CD4-positive, alpha-beta T cell treated with Interleukin-6 at 100 ng/mL for 8 hours (primary cell): Measurements from ENCODE around the gene MAPK1.
"Not testable (repeated sequence)": the region's sequence is repeated elsewhere in the genome, so short reads cannot be mapped to it uniquely, and the experiment has no call there.

ENCODE experiments used
- DNase-seq: peaks from one replicate; pipeline ENCODE4 v3.0.0-alpha.2; 2020; ENCODE audit warnings: mixed read lengths, low spot score

Gene MAPK1

DNA sequence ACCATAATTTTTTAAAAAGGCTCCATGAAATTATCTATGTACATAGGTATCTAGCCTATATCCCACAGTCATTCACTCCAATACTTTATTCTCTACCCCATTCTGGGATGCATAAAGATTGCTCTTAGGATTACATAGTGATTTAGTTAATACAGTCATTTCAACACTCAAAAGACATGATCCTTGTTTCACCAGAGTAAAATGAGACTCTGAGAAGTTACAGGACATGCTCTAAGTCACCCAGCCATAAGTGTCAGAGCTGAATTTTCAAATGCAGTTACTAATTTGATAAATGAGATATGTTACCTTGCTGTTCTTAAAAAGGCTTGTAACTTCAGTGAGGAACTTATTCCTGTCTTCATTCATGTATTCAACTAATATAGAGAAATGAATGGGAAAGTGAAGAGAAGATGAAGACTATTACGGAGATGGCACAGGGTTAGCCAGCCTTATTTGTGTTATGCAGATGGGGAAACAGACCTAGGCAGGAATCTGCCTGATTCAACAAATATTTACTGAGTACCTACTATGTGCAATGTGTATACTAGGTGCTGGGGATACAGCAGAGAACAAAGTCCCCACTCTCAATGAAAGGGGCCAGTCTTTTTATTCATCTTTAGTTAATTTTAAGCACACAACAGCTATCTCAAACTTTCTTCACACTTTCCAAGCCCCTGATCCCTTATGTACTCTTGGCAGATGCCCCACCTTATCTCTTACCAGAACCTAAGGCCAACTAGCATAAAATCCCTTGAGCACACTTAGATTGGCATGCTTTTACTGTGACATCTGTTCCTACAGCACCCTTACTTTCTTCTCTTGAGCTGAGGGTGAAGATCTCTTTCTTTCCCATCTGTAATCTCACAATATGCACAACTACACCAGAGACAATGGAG, 21.6 kb downstream of the MAPK1 start:
- no peak for DNase-seq

GRCh38 chr22:21842946-21843345, 24.5 kb downstream of the MAPK1 start:
- no peak for DNase-seq

DNA sequence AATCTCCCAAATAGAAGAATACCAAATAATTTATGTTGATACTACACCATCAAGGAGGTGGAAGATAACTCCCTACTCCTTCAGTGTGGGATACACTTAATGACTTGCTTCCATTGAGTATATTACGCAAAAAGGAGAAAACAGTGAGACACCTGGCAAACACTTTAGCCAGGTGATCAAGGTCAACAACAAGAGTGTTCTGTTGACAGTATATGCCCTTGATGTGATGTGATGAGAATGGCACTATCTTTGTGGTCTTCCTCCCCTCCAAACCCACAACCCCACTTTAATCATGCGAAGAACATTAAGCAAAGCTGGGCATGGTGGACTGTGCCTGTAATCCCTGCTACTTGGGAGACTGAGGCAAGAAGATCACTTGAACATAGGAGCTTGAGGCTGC, 26.0 kb downstream of the MAPK1 start:
- DNase-seq = no peak

- DNase-seq = no peak
Observed at GRCh38 chr22:21840236-21840823, 27.1 kb downstream of the MAPK1 start.

DNA sequence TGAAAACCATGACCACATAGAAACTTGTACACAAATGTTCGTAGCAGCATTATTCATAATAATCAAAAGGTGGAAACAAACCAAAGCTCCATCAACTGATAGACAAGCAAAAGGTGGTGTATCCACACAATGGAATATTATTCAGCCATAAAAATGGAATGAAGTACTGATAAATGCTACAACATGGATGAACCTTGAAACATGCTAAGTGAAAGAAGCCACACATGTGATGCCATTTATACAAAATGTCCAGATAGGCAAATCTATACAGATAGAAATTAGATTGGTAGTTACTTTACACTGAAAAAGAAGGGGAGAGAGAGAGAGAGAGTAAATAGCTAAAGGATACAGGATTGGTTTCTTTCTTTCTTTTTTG, 27.7 kb downstream of the MAPK1 start:
- no peak for DNase-seq

GRCh38 chr22:21839104-21839764, 28.2 kb downstream of the MAPK1 start:
- DNase-seq = not testable (repeated sequence)

DNA sequence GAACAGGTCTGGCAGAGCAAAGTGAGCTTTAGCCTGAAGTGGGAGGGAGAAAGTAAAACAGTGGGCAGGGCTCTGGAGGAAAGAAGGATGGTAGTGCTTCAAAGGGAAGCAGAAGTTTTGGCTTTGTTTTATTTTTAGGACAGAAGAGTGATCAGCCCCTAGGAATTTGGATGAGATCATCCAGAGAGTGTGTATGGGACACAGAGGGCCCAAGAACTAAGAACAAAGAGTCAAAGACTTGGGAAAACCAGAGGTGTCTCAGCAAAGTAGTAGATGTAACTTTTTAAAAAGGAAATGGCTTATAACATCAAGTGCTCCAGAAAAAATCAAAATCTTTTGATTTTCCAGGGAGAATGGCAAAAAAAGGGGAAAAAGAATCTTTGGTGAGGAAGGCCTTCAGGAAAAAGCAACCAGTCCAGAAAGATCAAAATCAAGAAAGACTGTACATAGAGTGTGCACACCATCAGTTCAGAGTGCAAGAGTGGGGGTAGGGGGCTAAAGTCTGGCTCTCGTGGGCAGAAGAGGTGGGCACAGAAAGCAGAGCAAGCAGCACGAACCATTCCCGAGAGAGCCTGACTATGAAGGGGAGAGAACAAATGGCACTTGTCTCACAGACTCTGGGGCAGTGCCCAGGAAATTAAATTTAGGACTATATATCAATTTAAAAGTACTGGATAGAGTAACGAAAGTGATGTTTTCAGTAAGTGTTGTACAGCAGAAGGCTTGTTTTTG, 30.0 kb downstream of the MAPK1 start:
- DNase-seq = no peak

GRCh38 chr22:21836486-21836885, 31.0 kb downstream of the MAPK1 start:
- DNase-seq = not testable (repeated sequence)

- no peak for DNase-seq
Observed at GRCh38 chr22:21835378-21835777, 32.1 kb downstream of the MAPK1 start.

GRCh38 chr22:21834869-21835268, 32.6 kb downstream of the MAPK1 start:
- no peak for DNase-seq

- DNase-seq = peak; percentile 4
Observed at GRCh38 chr22:21832291-21833290, 34.9 kb downstream of the MAPK1 start.

GRCh38 chr22:21829523-21829922, 37.9 kb downstream of the MAPK1 start:
- no peak for DNase-seq

GRCh38 chr22:21828268-21828638, 39.2 kb downstream of the MAPK1 start:
- no peak for DNase-seq

- DNase-seq = no peak
Observed at GRCh38 chr22:21827628-21828267, 39.7 kb downstream of the MAPK1 start.

GRCh38 chr22:21826204-21826603, 41.2 kb downstream of the MAPK1 start:
- no peak for DNase-seq

- DNase-seq = not testable (repeated sequence)
Observed at GRCh38 chr22:21824962-21825361, 42.5 kb downstream of the MAPK1 start.

DNA sequence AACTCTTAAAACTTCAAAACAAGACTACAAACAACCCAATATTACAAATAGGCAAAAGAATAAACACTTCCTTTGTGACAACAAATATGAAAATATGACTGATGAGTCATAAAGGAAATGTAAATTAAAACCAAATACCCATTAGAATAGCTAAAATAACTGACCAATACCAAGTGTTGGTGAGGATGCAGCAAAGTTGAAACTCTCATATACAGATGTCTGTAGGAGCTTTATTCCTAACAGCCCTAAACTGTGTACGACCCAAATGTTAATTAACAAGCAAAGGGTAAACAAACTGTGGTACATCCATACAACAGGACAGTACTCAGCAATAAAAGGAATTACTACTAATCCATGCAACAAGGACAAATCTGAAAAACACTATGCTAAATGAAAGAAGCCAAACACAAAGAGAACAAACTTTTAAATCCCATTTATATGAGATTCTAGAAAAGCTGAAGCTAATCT, 43.0 kb downstream of the MAPK1 start:
- no peak for DNase-seq

GRCh38 chr22:21823740-21824444, 43.6 kb downstream of the MAPK1 start:
- no peak for DNase-seq

DNA sequence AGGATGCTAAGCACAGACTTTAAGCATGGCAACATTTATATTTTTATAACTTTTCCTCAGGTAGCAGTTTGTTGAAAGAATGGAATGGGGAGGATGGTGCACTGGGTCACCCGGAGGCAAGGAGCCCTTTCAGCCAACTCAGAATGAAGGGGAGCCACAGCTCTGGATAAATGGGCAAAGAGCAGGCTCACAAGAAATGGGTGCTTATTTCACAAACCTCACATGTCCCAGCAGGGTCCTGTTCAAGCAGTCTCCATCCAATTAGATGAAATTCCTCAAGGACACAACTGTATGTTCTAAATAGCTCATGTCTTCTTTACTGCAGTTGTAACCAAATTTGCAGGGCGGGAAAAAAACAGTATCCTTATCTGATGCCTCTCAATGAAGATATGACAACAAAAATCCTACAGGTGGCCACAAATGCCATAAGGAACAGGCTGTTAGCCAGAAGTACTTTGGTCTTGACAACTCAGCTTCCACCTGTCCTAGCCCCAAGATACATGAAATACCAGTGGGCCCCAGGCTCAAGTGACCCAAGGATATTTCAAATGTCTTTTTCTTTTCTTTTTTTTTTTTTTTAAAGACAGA, 48.2 kb downstream of the MAPK1 start:
- DNase-seq = no peak
